Left renal pelvis (tissue), 4 donors: ENCODE measurements around the gene ZMAT5. TPM values are rescaled to one million over a fixed set of nuclear protein-coding genes. Genes with fewer than 3 reads are reported as not detected.

Experiments
- DNase-seq, 4 donors: peaks; one replicate each; pipeline ENCODE4 v3.0.0-alpha.2; 2013; ENCODE audit warnings: low read depth in 4 of 4, low spot score in 3 of 4
- polyA plus RNA-seq, 4 donors: library from polyadenylated mRNA; unstranded; fragments of 120-200 nt; gene quantifications; one replicate each; pipeline ENCODE4 v1.2.1, GENCODE V29; 2013; ENCODE audit not compliant: insufficient read length in 4 of 4

The ZMAT5 gene
- polyA plus RNA-seq, 4 donors: 17.1 to 26.3 (median 20.8) TPM

- peak in 3 of 4 donors; percentile 34 to 56 (median 36) for DNase-seq
Measured at GRCh38 chr22:29733362-29734201, 33.2 kb downstream of the ZMAT5 start.

GRCh38 chr22:29732883-29733282, 33.9 kb downstream of the ZMAT5 start:
- no peak for DNase-seq

GRCh38 chr22:29731058-29731850, 35.6 kb downstream of the ZMAT5 start:
- no peak for DNase-seq

GRCh38 chr22:29729161-29729560, 37.6 kb downstream of the ZMAT5 start:
- no peak for DNase-seq

GRCh38 chr22:29727131-29727523, 39.7 kb downstream of the ZMAT5 start:
- no peak for DNase-seq

GRCh38 chr22:29726512-29727130, 40.2 kb downstream of the ZMAT5 start:
- no peak for DNase-seq

- no peak for DNase-seq
Measured at GRCh38 chr22:29726106-29726505, 40.7 kb downstream of the ZMAT5 start.

GRCh38 chr22:29724843-29725242, 42.0 kb downstream of the ZMAT5 start:
- no peak for DNase-seq

GRCh38 chr22:29723766-29724165, 43.0 kb downstream of the ZMAT5 start:
- no peak for DNase-seq

- no peak for DNase-seq
Measured at GRCh38 chr22:29722587-29722986, 44.2 kb downstream of the ZMAT5 start.

GRCh38 chr22:29722151-29722550, 44.7 kb downstream of the ZMAT5 start:
- DNase-seq: no peak

GRCh38 chr22:29720811-29721323, 45.9 kb downstream of the ZMAT5 start:
- no peak for DNase-seq

- DNase-seq: no peak
Measured at GRCh38 chr22:29719899-29720645, 46.7 kb downstream of the ZMAT5 start, which contains the start of gene CABP7. Gene CABP7 (plus strand): TSS chr22:29720003. CDS start chr22:29720425, 422 bp downstream.

GRCh38 chr22:29718949-29719898, 47.6 kb downstream of the ZMAT5 start:
- no peak for DNase-seq

GRCh38 chr22:29717789-29718188, 49.0 kb downstream of the ZMAT5 start:
- DNase-seq: no peak

GRCh38 chr22:29716814-29717545, 49.8 kb downstream of the ZMAT5 start:
- peak; percentile 64 to 82 (median 74) for DNase-seq

GRCh38 chr22:29715705-29716104, 51.1 kb downstream of the ZMAT5 start:
- no peak for DNase-seq

GRCh38 chr22:29715240-29715639, 51.6 kb downstream of the ZMAT5 start:
- no peak for DNase-seq
